MM.1S (cell line): ENCODE results near the gene CTAGE9.

Source experiments
- DNase-seq: peaks from one replicate; pipeline ENCODE4 v3.0.0-alpha.2; 2015
- H2AFZ ChIP-seq: fragments of 300-600 bp; sonication (generic); 2 replicates; pipeline ENCODE4 v1.6.0; 2016; ENCODE audit warnings: antibody characterized with exemption, low read length
- H3F3A ChIP-seq: fragments of 300-600 bp; sonication (generic); 2 replicates; pipeline ENCODE4 v1.6.1; 2016; ENCODE audit warnings: mild to moderate bottlenecking, antibody characterized with exemption, low read length, moderate library complexity, mixed read lengths; ENCODE audit not compliant: insufficient read depth
- H3K27ac ChIP-seq: fragments of 300-600 bp; sonication (generic); 2 replicates; pipeline ENCODE4 v1.5.1; 2016; ENCODE audit warnings: mild to moderate bottlenecking, low read length
- H3K27me3 ChIP-seq: fragments of 300-600 bp; sonication (generic); replicated peaks from 2 replicates; pipeline ENCODE4 v1.6.0; 2016; ENCODE audit warnings: low read length; ENCODE audit not compliant: insufficient read depth
- H3K36me3 ChIP-seq: fragments of 300-600 bp; sonication (generic); replicated peaks from 2 replicates; pipeline ENCODE4 v1.6.1; 2016; ENCODE audit warnings: mild to moderate bottlenecking, low read length, mixed read lengths; ENCODE audit not compliant: insufficient read depth
- H3K4me1 ChIP-seq: fragments of 300-600 bp; sonication (generic); 2 replicates; pipeline ENCODE4 v1.6.1; 2016; ENCODE audit warnings: low read length, mixed read lengths
- H3K4me2 ChIP-seq: fragments of 300-600 bp; sonication (generic); 2 replicates; pipeline ENCODE4 v1.6.0; 2016; ENCODE audit warnings: low read depth, low read length
- H3K4me3 ChIP-seq: fragments of 300-600 bp; sonication (generic); 2 replicates; pipeline ENCODE4 v1.5.1; 2016; ENCODE audit warnings: low read length, mixed read lengths
- H3K79me2 ChIP-seq: fragments of 300-600 bp; sonication (generic); 2 replicates; pipeline ENCODE4 v1.6.1; 2016; ENCODE audit warnings: mixed run types, low read length, mixed read lengths
- H3K9ac ChIP-seq: fragments of 300-600 bp; sonication (generic); 2 replicates; pipeline ENCODE4 v1.6.1; 2016; ENCODE audit warnings: low read length, mixed read lengths
- H3K9me2 ChIP-seq: fragments of 300-600 bp; sonication (generic); replicated peaks from 2 replicates; pipeline ENCODE4 v1.6.1; 2016; ENCODE audit warnings: mild to moderate bottlenecking, low read length, mixed read lengths; ENCODE audit not compliant: insufficient read depth
- H3K9me3 ChIP-seq: fragments of 300-600 bp; sonication (generic); replicated peaks from 2 replicates; pipeline ENCODE4 v1.6.1; 2016; ENCODE audit warnings: mild to moderate bottlenecking, low read length, mixed read lengths; ENCODE audit not compliant: insufficient read depth
- H4K20me1 ChIP-seq: fragments of 300-600 bp; sonication (generic); 2 replicates; pipeline ENCODE4 v1.6.1; 2016; ENCODE audit warnings: mild to moderate bottlenecking, low read length, moderate library complexity, mixed read lengths; ENCODE audit not compliant: insufficient read depth
- CTCF ChIP-seq: fragments of 300-600 bp; sonication (generic); IDR thresholded peaks from 2 replicates; pipeline ENCODE4 v1.5.1; 2016; ENCODE audit warnings: antibody characterized with exemption, low read length, mixed read lengths
- EZH2 ChIP-seq: fragments of 300-600 bp; sonication (generic); optimal IDR thresholded peaks from 2 replicates; pipeline ENCODE3; 2017; ENCODE audit warnings: low read depth, mild to moderate bottlenecking, antibody characterized with exemption, low read length, mixed read lengths
- EZH2phosphoT487 ChIP-seq: fragments of 300-600 bp; sonication (generic); IDR thresholded peaks from 2 replicates; pipeline ENCODE4 v1.6.1; 2018; ENCODE audit warnings: antibody characterized with exemption, low read length

CTAGE9 gene

GRCh38 chr6:131741688-131742393 lies 31.0 kb upstream of the CTAGE9 start:
- Histone ChIP-seq H3K9ac (no peak overlapping the region), H3K9me2 (no peaks in the 10 kb centered on the region), H3K9me3 (no peaks in the 10 kb centered on the region), H2AFZ (no peak overlapping the region), H3K4me3 (no peak overlapping the region), H3K4me2 (no peak overlapping the region), H4K20me1 (no peaks in the 10 kb centered on the region), H3K36me3 (no peaks in the 10 kb centered on the region), H3F3A (no peaks in the 10 kb centered on the region), H3K27ac (no peak overlapping the region), H3K4me1 (no peaks in the 10 kb centered on the region), H3K27me3 (no peaks in the 10 kb centered on the region), H3K79me2 (no peaks in the 10 kb centered on the region)
- no peak for TF ChIP-seq CTCF
- TF ChIP-seq EZH2: no peak
- no peak for TF ChIP-seq EZH2phosphoT487
- DNase-seq: no peak

- Histone ChIP-seq H3K4me2 (no peak overlapping the region), H3K27ac (no peak overlapping the region), H3K27me3 (no peaks in the 10 kb centered on the region), H3K4me3 (no peak overlapping the region), H3K36me3 (no peaks in the 10 kb centered on the region), H3K9me3 (no peaks in the 10 kb centered on the region), H3K9ac (no peak overlapping the region), H4K20me1 (no peaks in the 10 kb centered on the region), H2AFZ (no peak overlapping the region), H3K4me1 (no peaks in the 10 kb centered on the region), H3K9me2 (no peaks in the 10 kb centered on the region), H3K79me2 (no peaks in the 10 kb centered on the region), H3F3A (no peaks in the 10 kb centered on the region)
- no peak for DNase-seq
- TF ChIP-seq CTCF (no peak), EZH2phosphoT487 (no peak), EZH2 (no peak)
Measured at GRCh38 chr6:131740161-131740560, 29.3 kb upstream of the CTAGE9 start.

- no peak overlapping the region for H3K27ac ChIP-seq
- no peak overlapping the region for H3K9ac ChIP-seq
- no peak overlapping the region for H2AFZ ChIP-seq
- no peaks in the 10 kb centered on the region for H3K79me2 ChIP-seq
- no peak overlapping the region for H3K4me2 ChIP-seq
- H3K4me1 ChIP-seq: no peaks in the 10 kb centered on the region
- no peaks in the 10 kb centered on the region for H3F3A ChIP-seq
- no peak overlapping the region for H3K4me3 ChIP-seq
- no peaks in the 10 kb centered on the region for H3K9me2 ChIP-seq
- no peak for DNase-seq
- no peaks in the 10 kb centered on the region for H3K36me3 ChIP-seq
- no peaks in the 10 kb centered on the region for H3K27me3 ChIP-seq
- TF ChIP-seq CTCF (no peak), EZH2 (no peak), EZH2phosphoT487 (no peak)
- H3K9me3 ChIP-seq: no peaks in the 10 kb centered on the region
- H4K20me1 ChIP-seq: no peaks in the 10 kb centered on the region
Measured at GRCh38 chr6:131739136-131739535, 28.3 kb upstream of the CTAGE9 start.
